Peyer's patch (tissue), 4 donors: ENCODE data around the gene FNDC3B. TPM values are rescaled to one million over a fixed set of nuclear protein-coding genes. Genes with fewer than 3 reads are reported as not detected.

Experiments used
- DNase-seq, 3 donors: peaks; one replicate each; pipeline ENCODE4 v3.0.0-alpha.2; 2017 to 2019
- H3K27ac ChIP-seq, 4 donors: fragments of 200-600 bp; sonication (generic); one replicate each; pipeline ENCODE4 v1.5.1; 2016 to 2019
- H3K27me3 ChIP-seq, 2 donors: fragments of 200-600 bp; sonication (generic); one replicate each; pipeline ENCODE4 v1.5.1; 2019
- H3K36me3 ChIP-seq, 3 donors: fragments of 200-600 bp; sonication (generic); one replicate each; pipeline ENCODE4 v1.5.1; 2016 to 2019
- H3K4me1 ChIP-seq, 4 donors: fragments of 200-600 bp; sonication (generic); one replicate each; pipeline ENCODE4 v1.5.1; 2016 to 2019
- H3K4me3 ChIP-seq, 4 donors: fragments of 200-600 bp; sonication (generic); 1 replicate in 3 of 4; 2 replicates in 1 of 4; pipeline ENCODE4 v1.5.1; 2016 to 2019; ENCODE audit warnings: mild to moderate bottlenecking in 1 of 4
- H3K9me3 ChIP-seq, 4 donors: fragments of 200-600 bp; sonication (generic); one replicate each; pipeline ENCODE4 v1.5.1; 2016 to 2019; ENCODE audit warnings: mild to moderate bottlenecking in 1 of 4
- POLR2A ChIP-seq, 2 donors: fragments of 450-650 bp; IDR thresholded peaks; one replicate each; pipeline ENCODE4 v1.5.1; 2017; ENCODE audit warnings: antibody characterized with exemption in 2 of 2, mild to moderate bottlenecking in 2 of 2, moderate library complexity in 2 of 2
- total RNA-seq, 4 donors: library from RNA; depleted of rRNA; stranded (reverse); fragments of >200 nt; gene quantifications; one replicate each; pipeline ENCODE4 v1.1.0, GENCODE V29; 2016
- TF ChIP-seq, protein P1 (sequence below), 6 experiments: fragments of 450-650 bp in 4 of 6; fragments of 200-600 bp in 2 of 6; sonication (generic) in 1 of 6; IDR thresholded peaks; one replicate each; pipeline ENCODE4 v1.5.1; 2017 to 2019; ENCODE audit warnings: antibody characterized with exemption in 6 of 6, mild to moderate bottlenecking in 3 of 6, moderate library complexity in 1 of 6

The FNDC3B gene
- total RNA-seq, 4 donors from 2014 or later = 28.7 to 74.3 (median 54.6) TPM

GRCh38 chr3:172193436-172193835 is 154.1 kb downstream of the FNDC3B start:
- DNase-seq = no peak
- no peak overlapping the region for H3K4me3 ChIP-seq
- H3K27me3 ChIP-seq = no peaks in the 10 kb centered on the region
- TF ChIP-seq, protein P1, sequence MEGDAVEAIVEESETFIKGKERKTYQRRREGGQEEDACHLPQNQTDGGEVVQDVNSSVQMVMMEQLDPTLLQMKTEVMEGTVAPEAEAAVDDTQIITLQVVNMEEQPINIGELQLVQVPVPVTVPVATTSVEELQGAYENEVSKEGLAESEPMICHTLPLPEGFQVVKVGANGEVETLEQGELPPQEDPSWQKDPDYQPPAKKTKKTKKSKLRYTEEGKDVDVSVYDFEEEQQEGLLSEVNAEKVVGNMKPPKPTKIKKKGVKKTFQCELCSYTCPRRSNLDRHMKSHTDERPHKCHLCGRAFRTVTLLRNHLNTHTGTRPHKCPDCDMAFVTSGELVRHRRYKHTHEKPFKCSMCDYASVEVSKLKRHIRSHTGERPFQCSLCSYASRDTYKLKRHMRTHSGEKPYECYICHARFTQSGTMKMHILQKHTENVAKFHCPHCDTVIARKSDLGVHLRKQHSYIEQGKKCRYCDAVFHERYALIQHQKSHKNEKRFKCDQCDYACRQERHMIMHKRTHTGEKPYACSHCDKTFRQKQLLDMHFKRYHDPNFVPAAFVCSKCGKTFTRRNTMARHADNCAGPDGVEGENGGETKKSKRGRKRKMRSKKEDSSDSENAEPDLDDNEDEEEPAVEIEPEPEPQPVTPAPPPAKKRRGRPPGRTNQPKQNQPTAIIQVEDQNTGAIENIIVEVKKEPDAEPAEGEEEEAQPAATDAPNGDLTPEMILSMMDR (IDR thresholded peaks at IDR 0.05) = no peak
- TF ChIP-seq POLR2A (IDR thresholded peaks at IDR 0.05) = no peak
- no peaks in the 10 kb centered on the region for H3K4me1 ChIP-seq
- H3K36me3 ChIP-seq = no peaks in the 10 kb centered on the region
- H3K27ac ChIP-seq = no peak overlapping the region
- H3K9me3 ChIP-seq = no peaks in the 10 kb centered on the region

- no peaks in the 10 kb centered on the region for H3K27me3 ChIP-seq
- DNase-seq = no peak
- H3K27ac ChIP-seq = no peak overlapping the region
Observed at GRCh38 chr3:172194702-172195406, 155.5 kb downstream of the FNDC3B start.

GRCh38 chr3:172195407-172195754 is 156.0 kb downstream of the FNDC3B start:
- DNase-seq = no peak
- Histone ChIP-seq H3K27me3 (no peaks in the 10 kb centered on the region), H3K4me3 (no peak overlapping the region), H3K9me3 (no peaks in the 10 kb centered on the region), H3K27ac (no peak overlapping the region), H3K36me3 (no peaks in the 10 kb centered on the region), H3K4me1 (no peaks in the 10 kb centered on the region)
- no peak for TF ChIP-seq POLR2A (IDR thresholded peaks at IDR 0.05)
- TF ChIP-seq, protein P1 (IDR thresholded peaks at IDR 0.05) = no peak

More at GRCh38 chr3:172194702-172195406, 155.5 kb downstream of the FNDC3B start:
- Histone ChIP-seq H3K36me3 (no peaks in the 10 kb centered on the region), H3K9me3 (no peaks in the 10 kb centered on the region), H3K4me1 (no peaks in the 10 kb centered on the region), H3K4me3 (no peak overlapping the region)
- no peak for TF ChIP-seq POLR2A (IDR thresholded peaks at IDR 0.05)
- TF ChIP-seq, protein P1 (IDR thresholded peaks at IDR 0.05) = no peak

DNA sequence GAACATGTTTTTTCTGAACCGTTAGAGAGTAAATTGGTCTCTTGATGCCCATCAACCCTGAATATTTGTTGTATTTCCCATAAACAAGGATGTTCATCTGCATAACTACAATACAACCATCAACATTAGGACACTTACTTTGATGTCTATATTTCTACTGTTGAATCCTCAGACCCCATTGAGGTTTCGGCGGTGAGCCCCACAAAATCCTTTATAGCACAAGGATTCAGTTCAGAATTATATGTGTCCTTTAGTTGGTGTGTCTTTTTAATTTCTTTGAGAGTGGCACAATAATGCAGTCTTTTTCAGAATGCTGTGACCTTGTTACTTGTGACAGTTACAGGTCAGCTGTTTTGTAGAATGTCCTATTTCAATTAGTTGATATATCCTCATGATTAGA is 158.0 kb downstream of the FNDC3B start:
- Histone ChIP-seq H3K27ac (no peak overlapping the region), H3K9me3 (no peaks in the 10 kb centered on the region), H3K27me3 (no peaks in the 10 kb centered on the region), H3K4me1 (no peaks in the 10 kb centered on the region), H3K36me3 (no peaks in the 10 kb centered on the region), H3K4me3 (no peak overlapping the region)
- no peak for DNase-seq
- no peak for TF ChIP-seq POLR2A (IDR thresholded peaks at IDR 0.05)
- TF ChIP-seq, protein P1 (IDR thresholded peaks at IDR 0.05) = no peak

DNA sequence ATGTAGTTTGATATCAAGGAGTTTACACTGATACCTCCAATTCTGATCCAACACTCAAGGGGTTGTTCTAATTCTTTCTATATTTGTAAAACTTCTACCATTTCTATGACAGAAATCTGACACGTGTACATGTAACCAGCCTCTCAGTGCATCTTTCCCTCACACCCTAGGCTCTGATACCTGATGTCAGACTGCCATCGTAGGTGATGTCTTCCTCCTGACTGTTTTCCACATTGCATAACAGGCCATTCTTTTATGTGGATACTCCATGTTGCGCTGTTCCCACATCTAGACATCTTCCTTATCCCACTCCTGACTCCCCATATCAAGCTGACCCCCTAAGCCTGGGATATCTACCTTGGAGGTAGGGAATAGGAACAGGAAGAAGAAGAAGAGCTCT is 159.1 kb downstream of the FNDC3B start:
- no peaks in the 10 kb centered on the region for H3K9me3 ChIP-seq
- no peaks in the 10 kb centered on the region for H3K36me3 ChIP-seq
- H3K27ac ChIP-seq = no peak overlapping the region
- H3K4me1 ChIP-seq = no peaks in the 10 kb centered on the region
- no peaks in the 10 kb centered on the region for H3K27me3 ChIP-seq
- no peak for DNase-seq
- no peak overlapping the region for H3K4me3 ChIP-seq
- TF ChIP-seq, protein P1 (IDR thresholded peaks at IDR 0.05) = no peak
- no peak for TF ChIP-seq POLR2A (IDR thresholded peaks at IDR 0.05)
